KMS-11 (cell line): Measurements from ENCODE around the gene ZNF687.

ENCODE experiments used
- H2AFZ ChIP-seq: fragments of 200-600 bp; sonication (generic); 2 replicates; pipeline ENCODE4 v1.6.1; 2016; ENCODE audit warnings: antibody characterized with exemption, mixed run types, low read depth
- H3K27ac ChIP-seq: fragments of 200-600 bp; sonication (generic); 2 replicates; pipeline ENCODE4 v1.6.1; 2016; ENCODE audit warnings: mild to moderate bottlenecking, mixed run types
- H3K27me3 ChIP-seq: fragments of 200-600 bp; sonication (generic); 2 replicates; pipeline ENCODE4 v1.6.1; 2017; ENCODE audit warnings: mild to moderate bottlenecking, low read depth, mixed run types, moderate library complexity; ENCODE audit not compliant: insufficient read depth
- H3K36me3 ChIP-seq: fragments of 200-600 bp; sonication (generic); 2 replicates; pipeline ENCODE4 v1.6.1; 2017; ENCODE audit warnings: mild to moderate bottlenecking, mixed run types; ENCODE audit not compliant: insufficient read depth
- H3K4me1 ChIP-seq: fragments of 200-600 bp; sonication (generic); 2 replicates; pipeline ENCODE4 v1.6.1; 2016; ENCODE audit warnings: mild to moderate bottlenecking, low read depth, mixed run types; ENCODE audit not compliant: poor library complexity, severe bottlenecking
- H3K4me2 ChIP-seq: fragments of 200-600 bp; sonication (generic); 2 replicates; pipeline ENCODE4 v1.7.0; 2016; ENCODE audit warnings: mild to moderate bottlenecking, mixed run types
- H3K4me3 ChIP-seq: fragments of 200-600 bp; sonication (generic); IDR thresholded peaks from 2 replicates; pipeline ENCODE4 v1.6.1; 2017; ENCODE audit warnings: low read depth, low read length, mixed read lengths; ENCODE audit not compliant: insufficient read depth
- H3K79me2 ChIP-seq: fragments of 200-600 bp; sonication (generic); 2 replicates; pipeline ENCODE4 v1.6.1; 2016; ENCODE audit warnings: low read depth, mixed run types; ENCODE audit not compliant: insufficient read depth
- H3K9ac ChIP-seq: fragments of 200-600 bp; sonication (generic); 2 replicates; pipeline ENCODE4 v1.6.1; 2016; ENCODE audit warnings: mild to moderate bottlenecking, mixed run types
- H4K20me1 ChIP-seq: fragments of 200-600 bp; sonication (generic); 2 replicates; pipeline ENCODE4 v1.6.1; 2016; ENCODE audit warnings: mild to moderate bottlenecking, mixed run types; ENCODE audit not compliant: insufficient read depth
- TF ChIP-seq, protein P1 (sequence below): fragments of 200-600 bp; sonication (generic); conservative IDR thresholded peaks from 2 replicates; pipeline ENCODE4 v1.6.1; 2017; ENCODE audit warnings: low read depth, mild to moderate bottlenecking, antibody characterized with exemption, low read length, moderate library complexity, mixed read lengths

ZNF687 gene

DNA sequence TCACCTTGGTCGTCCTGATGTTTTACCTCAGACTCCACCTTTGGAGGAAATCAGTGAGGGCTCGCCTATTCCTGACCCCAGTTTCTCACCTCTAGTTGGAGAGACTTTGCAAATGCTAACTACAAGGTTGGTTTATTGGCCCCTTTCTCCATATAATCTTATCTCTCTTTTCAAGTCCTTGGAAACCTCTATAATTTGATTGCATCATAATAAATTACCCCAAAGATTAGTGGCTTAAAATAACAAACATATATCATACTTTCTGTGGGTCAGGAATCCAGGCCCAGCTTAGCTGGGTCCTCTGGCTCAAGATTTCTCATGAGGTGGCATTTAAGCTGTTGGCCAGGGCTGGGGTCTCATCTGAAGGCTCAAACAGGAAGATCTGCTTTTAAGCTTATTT lies 39.7 kb upstream of the ZNF687 start:
- Histone ChIP-seq H2AFZ (no peak overlapping the region), H3K27me3 (no peaks in the 10 kb centered on the region), H3K4me3 (no peak overlapping the region), H3K36me3 (peaks cover 67% of the 10 kb centered on the region; the same call in 1 of the 2 replicates), H3K4me2 (no peak overlapping the region), H3K27ac (no peak overlapping the region), H4K20me1 (no peaks in the 10 kb centered on the region), H3K79me2 (no peaks in the 10 kb centered on the region), H3K4me1 (peaks cover 6% of the 10 kb centered on the region), H3K9ac (no peak overlapping the region)
- TF ChIP-seq, protein P1, sequence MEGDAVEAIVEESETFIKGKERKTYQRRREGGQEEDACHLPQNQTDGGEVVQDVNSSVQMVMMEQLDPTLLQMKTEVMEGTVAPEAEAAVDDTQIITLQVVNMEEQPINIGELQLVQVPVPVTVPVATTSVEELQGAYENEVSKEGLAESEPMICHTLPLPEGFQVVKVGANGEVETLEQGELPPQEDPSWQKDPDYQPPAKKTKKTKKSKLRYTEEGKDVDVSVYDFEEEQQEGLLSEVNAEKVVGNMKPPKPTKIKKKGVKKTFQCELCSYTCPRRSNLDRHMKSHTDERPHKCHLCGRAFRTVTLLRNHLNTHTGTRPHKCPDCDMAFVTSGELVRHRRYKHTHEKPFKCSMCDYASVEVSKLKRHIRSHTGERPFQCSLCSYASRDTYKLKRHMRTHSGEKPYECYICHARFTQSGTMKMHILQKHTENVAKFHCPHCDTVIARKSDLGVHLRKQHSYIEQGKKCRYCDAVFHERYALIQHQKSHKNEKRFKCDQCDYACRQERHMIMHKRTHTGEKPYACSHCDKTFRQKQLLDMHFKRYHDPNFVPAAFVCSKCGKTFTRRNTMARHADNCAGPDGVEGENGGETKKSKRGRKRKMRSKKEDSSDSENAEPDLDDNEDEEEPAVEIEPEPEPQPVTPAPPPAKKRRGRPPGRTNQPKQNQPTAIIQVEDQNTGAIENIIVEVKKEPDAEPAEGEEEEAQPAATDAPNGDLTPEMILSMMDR: no peak

DNA sequence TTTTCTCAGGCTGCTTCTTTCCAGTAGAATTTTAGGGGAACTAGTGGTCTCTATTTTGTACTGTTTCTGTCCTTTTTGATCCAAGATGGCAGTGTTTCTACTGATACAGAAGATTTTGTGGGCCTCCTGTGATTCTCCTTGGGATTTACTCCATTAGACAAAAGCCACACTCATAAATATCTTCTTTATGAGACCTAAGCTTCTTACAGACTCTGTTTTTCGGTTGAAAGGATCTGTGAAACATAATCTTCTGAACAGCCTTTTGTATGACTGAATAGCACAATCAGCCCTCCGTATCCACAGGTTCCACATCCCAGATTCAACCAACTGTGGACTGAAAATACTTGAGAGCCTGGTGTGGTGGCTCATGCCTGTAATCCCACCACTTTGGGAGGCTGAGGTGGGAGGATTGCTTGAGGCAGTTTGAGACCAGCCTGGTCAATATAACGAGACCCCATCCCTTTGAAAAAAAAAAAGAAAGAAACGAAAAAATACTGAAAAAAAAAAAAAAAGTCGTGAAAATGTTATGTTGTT lies 38.3 kb upstream of the ZNF687 start:
- H3K4me3 ChIP-seq: no peak overlapping the region
- H3K9ac ChIP-seq: no peak overlapping the region
- peaks cover 66% of the 10 kb centered on the region; the same call in 1 of the 2 replicates for H3K36me3 ChIP-seq
- no peaks in the 10 kb centered on the region for H3K4me1 ChIP-seq
- H3K4me2 ChIP-seq: no peak overlapping the region
- no peaks in the 10 kb centered on the region for H3K27me3 ChIP-seq
- no peak overlapping the region for H3K27ac ChIP-seq
- TF ChIP-seq, protein P1: no peak
- no peaks in the 10 kb centered on the region for H4K20me1 ChIP-seq
- H2AFZ ChIP-seq: no peak overlapping the region
- H3K79me2 ChIP-seq: no peaks in the 10 kb centered on the region

DNA sequence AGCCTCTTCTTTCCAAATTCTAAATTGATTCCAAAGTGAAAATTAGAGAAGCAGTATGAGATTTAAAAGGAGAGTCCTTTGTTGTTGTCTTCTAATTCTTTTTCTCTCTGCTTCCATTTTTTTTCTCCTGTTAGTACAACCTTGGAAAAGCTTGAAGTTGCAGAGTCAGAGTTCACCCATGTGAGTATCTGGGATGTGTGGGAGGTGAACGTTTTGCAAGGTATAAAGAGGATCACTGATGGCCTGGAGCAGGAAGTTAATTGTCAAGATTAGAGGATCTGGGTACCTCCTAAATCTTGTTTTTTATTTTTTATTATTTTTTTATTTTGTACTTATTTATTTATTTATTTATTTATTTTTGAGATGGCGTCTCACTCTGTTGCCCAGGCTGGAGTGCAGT lies 35.3 kb upstream of the ZNF687 start:
- Histone ChIP-seq H3K27me3 (no peaks in the 10 kb centered on the region), H3K79me2 (no peaks in the 10 kb centered on the region), H3K4me2 (no peak overlapping the region)

DNA sequence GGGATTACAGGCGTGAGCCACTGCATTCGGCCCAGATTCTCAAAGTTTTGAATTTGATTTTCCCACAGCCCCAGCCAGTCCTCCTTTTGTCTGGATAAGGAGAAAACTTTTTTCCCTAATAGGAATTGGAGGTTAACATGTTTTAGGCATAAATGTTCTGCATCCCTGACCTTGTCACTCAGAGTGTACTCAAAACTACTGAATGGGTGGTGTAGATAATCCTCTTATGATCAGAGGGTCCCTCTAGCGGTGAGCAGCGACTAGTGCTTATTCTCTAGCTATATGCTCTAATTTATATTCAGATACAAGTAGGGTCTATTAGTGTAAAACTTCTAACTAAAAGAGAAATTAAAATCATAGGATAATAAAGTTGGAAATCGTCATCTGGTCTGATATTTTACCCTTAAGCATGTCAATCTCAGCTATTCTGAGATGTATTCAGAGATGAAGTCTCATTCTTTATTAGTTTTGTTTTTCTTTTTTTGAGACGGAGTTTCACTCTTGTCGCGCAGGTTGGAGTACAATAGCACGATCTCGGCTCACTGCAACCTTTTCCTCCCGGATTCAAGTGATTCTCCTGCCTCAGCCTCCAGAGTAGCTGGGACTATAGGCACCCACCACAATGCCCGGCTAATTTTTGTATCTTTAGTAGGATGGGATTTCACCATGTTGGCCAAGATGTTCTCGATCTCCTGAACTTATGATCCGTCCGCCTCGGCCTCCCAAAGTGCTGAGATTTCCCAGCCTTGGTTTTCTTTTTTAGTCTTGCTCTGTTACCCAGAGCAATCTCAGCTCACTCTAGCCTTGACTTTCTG lies 30.2 kb upstream of the ZNF687 start:
- no peak overlapping the region for H3K9ac ChIP-seq
- H3K4me1 ChIP-seq: peaks cover 12% of the 10 kb centered on the region
- H2AFZ ChIP-seq: no peak overlapping the region
- TF ChIP-seq, protein P1: peak; percentile 100
- peaks cover 8% of the 10 kb centered on the region; the same call in 1 of the 2 replicates for H3K36me3 ChIP-seq
- H3K79me2 ChIP-seq: peaks cover 23% of the 10 kb centered on the region
- H3K4me3 ChIP-seq: no peak overlapping the region
- H3K4me2 ChIP-seq: no peak overlapping the region
- no peaks in the 10 kb centered on the region for H3K27me3 ChIP-seq
- H4K20me1 ChIP-seq: no peaks in the 10 kb centered on the region; the same call in 1 of the 2 replicates
- no peak overlapping the region for H3K27ac ChIP-seq

More for the DNA sequence above, 35.3 kb upstream of the ZNF687 start:
- Histone ChIP-seq H3K4me3 (no peak overlapping the region), H4K20me1 (no peaks in the 10 kb centered on the region), H3K4me1 (no peaks in the 10 kb centered on the region), H2AFZ (no peak overlapping the region), H3K9ac (no peak overlapping the region), H3K36me3 (peaks cover 49% of the 10 kb centered on the region; the same call in 1 of the 2 replicates), H3K27ac (no peak overlapping the region)
- TF ChIP-seq, protein P1: no peak
